Calu3 (cell line): ENCODE data around the gene DPAGT1. TPM values are rescaled to one million over a fixed set of nuclear protein-coding genes. Genes with fewer than 3 reads are reported as not detected.
"Not testable (repeated sequence)": the region's sequence is repeated elsewhere in the genome, so short reads cannot be mapped to it uniquely, and the experiment has no call there.

Source experiments
- BruUV-seq: library from RNA; stranded (reverse); fragments of 400-500 nt; replicated peaks from 2 replicates; lab custom pipeline; 2021; lab: Mats Ljungman, UMichigan
- CTCF ChIA-PET: fragments of 300-600 bp; sonication (Branson Sonifier 250); formaldehyde crosslinking; loops from one replicate; lab custom pipeline; 2022; ENCODE audit warnings: antibody characterized with exemption; lab: Charles Lee
- DNase-seq: peaks from one replicate; pipeline ENCODE4 v3.0.0; 2022
- H3K27ac Mint-ChIP-seq: one replicate; pipeline ENCODE4 v1.8.0; 2022; ENCODE audit warnings: mixed read lengths; ENCODE audit not compliant: unreplicated experiment
- H3K27me3 Mint-ChIP-seq: one replicate; pipeline ENCODE4 v1.8.0; 2022; ENCODE audit warnings: mixed read lengths; ENCODE audit not compliant: unreplicated experiment
- H3K36me3 Mint-ChIP-seq: one replicate; pipeline ENCODE4 v1.8.0; 2022; ENCODE audit warnings: mild to moderate bottlenecking, moderate library complexity, mixed read lengths; ENCODE audit not compliant: insufficient read depth, unreplicated experiment
- H3K4me1 Mint-ChIP-seq: one replicate; pipeline ENCODE4 v1.8.0; 2022; ENCODE audit warnings: mild to moderate bottlenecking, low read depth, mixed read lengths; ENCODE audit not compliant: unreplicated experiment
- H3K4me3 Mint-ChIP-seq: one replicate; pipeline ENCODE4 v1.8.0; 2022; ENCODE audit warnings: mild to moderate bottlenecking, low read depth, moderate library complexity, mixed read lengths; ENCODE audit not compliant: unreplicated experiment
- H3K9me3 Mint-ChIP-seq: one replicate; pipeline ENCODE4 v1.8.0; 2022; ENCODE audit warnings: low read depth, mixed read lengths; ENCODE audit not compliant: unreplicated experiment
- intact Hi-C: fragments of 100-400 bp; cut with micrococcal nuclease; formaldehyde crosslinking; loops from one replicate; pipeline ENCODE4 v1.10.0; 2022; ENCODE audit not compliant: unreplicated experiment
- total RNA-seq: library from RNA; stranded (reverse); gene quantifications from 2 replicates; pipeline ENCODE4 v1.2.3, GENCODE V29; 2022
- TF ChIP-seq, protein P1 (sequence below): fragments of 200-600 bp; IDR thresholded peaks from one replicate; pipeline ENCODE4 v1.8.0; 2022; ENCODE audit warnings: antibody characterized with exemption; ENCODE audit not compliant: unreplicated experiment

DPAGT1 gene
- total RNA-seq, 1 experiment from 2014 or later: 47.6 TPM

DNA sequence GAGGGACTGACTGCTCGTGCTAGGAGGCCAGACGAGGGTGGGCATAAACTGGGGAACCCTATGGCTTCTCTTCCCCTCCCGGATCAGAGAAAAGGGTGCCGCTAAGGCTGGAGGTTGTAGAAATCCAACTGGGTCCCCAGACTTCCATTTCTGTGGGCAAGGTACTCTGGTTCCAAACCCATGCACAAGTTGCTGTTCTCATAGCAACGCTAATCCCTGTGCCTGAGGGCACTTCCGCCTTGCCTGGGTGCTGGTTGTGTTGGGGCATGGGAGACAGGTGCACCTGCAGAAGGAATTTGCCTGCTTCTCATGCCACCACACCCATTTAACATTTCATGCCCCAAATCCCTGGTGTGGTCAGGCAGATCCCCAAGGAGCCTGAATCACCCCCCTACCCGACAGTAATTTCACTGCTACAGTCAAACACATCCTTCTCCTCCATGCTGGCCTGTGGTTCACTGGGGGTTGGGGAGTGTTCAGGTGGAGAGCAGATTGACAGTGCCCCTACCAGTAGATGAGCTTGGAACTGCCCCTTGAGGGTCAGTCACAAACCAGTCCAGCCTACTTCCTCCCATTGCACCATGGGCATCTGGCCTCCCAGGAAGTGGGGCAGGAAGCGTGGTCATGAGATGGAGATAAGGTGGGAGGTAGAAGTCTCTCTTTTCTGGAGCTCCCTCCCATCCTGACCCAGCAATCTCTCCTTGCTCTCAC, 6.6 kb upstream of the DPAGT1 start:
- no peaks in the 10 kb centered on the region for H3K9me3 Mint-ChIP-seq
- no TSS peak for BruUV-seq
- H3K4me3 Mint-ChIP-seq: peak overlapping the region; percentile 74
- peak; percentile 52 for DNase-seq
- peak overlapping the region; percentile 39 for H3K27ac Mint-ChIP-seq
- H3K36me3 Mint-ChIP-seq: peaks cover 38% of the 10 kb centered on the region
- H3K27me3 Mint-ChIP-seq: no peaks in the 10 kb centered on the region
- CTCF ChIA-PET: interaction anchor here (0.9 kb wide), 1 partner anchor 41 kb away, joined by 3 read pairs; the partner anchor contains the start of gene VPS11
- TF ChIP-seq, protein P1, sequence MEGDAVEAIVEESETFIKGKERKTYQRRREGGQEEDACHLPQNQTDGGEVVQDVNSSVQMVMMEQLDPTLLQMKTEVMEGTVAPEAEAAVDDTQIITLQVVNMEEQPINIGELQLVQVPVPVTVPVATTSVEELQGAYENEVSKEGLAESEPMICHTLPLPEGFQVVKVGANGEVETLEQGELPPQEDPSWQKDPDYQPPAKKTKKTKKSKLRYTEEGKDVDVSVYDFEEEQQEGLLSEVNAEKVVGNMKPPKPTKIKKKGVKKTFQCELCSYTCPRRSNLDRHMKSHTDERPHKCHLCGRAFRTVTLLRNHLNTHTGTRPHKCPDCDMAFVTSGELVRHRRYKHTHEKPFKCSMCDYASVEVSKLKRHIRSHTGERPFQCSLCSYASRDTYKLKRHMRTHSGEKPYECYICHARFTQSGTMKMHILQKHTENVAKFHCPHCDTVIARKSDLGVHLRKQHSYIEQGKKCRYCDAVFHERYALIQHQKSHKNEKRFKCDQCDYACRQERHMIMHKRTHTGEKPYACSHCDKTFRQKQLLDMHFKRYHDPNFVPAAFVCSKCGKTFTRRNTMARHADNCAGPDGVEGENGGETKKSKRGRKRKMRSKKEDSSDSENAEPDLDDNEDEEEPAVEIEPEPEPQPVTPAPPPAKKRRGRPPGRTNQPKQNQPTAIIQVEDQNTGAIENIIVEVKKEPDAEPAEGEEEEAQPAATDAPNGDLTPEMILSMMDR: no peak
- intact Hi-C loops: no loop called here
- H3K4me1 Mint-ChIP-seq: peaks cover 13% of the 10 kb centered on the region

DNA sequence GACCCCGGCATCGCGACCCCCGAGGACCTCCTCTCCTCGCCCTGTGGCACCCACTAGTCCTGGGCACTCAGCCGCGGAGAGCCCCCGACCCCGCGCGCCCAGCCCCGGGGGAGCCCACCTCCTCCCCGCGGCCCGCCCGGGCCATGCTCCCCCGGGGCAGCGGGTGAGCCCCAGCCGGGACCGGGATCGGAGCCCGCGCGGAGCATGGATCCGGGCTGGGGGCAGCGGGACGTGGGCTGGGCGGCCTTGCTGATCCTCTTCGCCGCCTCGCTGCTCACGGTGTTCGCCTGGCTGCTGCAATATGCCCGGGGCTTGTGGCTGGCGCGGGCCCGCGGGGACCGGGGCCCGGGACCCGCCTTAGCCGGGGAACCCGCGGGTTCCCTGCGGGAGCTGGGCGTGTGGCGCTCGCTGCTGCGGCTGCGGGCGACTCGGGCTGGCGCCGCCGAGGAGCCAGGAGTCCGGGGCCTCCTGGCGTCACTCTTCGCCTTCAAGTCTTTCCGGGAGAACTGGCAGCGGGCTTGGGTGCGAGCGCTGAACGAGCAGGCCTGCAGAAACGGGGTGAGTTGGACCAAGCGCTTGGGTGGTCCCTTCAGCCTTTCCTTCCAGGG, 6.0 kb upstream of the DPAGT1 start:
- H3K36me3 Mint-ChIP-seq: peaks cover 32% of the 10 kb centered on the region
- no peaks in the 10 kb centered on the region for H3K27me3 Mint-ChIP-seq
- DNase-seq: no peak
- no peaks in the 10 kb centered on the region for H3K9me3 Mint-ChIP-seq
- TF ChIP-seq, protein P1: no peak
- H3K4me1 Mint-ChIP-seq: peaks cover 13% of the 10 kb centered on the region
- no peak overlapping the region for H3K27ac Mint-ChIP-seq
- peak overlapping the region; percentile 74 for H3K4me3 Mint-ChIP-seq
- BruUV-seq: no TSS peak
- intact Hi-C loops: no loop called here
- CTCF ChIA-PET: interaction anchor here (0.9 kb wide), 2 partner anchors 40 to 84 kb away, joined by 3 read pairs; partner anchors contain the start of gene VPS11

DNA sequence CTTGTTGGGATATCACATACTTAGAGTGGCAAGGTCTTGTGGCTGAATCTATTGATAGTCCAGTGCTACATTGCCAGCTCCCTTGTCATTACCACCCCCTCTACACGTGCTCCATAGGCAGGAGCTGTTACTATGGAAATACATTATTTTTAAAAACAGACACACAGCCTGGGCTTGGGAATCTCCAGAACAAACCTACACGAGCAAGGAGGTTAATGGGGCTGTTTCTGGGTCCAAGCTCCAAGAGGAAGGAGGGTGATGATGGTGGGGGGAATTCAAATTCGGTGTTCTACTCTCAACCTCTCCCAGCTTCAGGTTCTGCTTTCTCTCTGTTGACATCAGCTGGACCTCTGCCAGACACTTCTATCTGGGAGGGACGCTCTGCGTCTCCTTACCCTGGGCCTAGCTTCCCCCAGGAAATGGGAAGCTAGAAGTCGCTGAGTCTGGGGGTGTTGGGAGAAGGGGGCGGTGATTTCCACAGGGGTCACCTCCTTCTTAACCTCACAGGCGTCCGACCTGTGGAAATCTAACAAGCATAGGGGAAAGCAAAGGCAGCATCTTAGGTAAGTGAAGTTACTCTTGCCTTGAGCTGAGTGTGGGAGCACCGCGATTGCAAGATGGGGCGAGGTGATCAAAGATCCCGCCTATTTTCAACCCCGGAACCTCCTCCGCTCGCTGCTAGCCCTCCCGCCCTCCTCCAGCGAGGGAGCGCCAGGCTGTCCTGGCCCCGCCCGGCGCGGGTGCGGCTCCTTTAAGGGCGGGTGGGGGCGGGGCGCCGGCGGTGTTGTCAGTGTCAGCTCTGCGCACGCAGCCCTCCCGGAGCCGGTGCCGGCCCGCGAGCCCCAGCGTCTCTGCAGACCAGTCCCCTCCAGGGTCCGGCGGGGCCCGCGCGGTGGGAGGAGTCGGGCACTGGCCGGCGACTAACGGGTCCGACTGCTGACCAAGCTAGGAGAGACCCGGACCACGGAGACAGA, 5.2 kb upstream of the DPAGT1 start, which contains the start of gene C2CD2L:
TSS of gene C2CD2L (plus strand) at position 781 of the 974 bp plus-strand sequence. CDS start 398 bp downstream, outside the sequence.
- Mint-ChIP-seq H3K9me3 (no peaks in the 10 kb centered on the region), H3K4me1 (peaks cover 13% of the 10 kb centered on the region), H3K27me3 (no peaks in the 10 kb centered on the region), H3K4me3 (peak within 1 kb of the TSS; percentile 74), H3K27ac (peak within 1 kb of the TSS; percentile 83), H3K36me3 (peaks cover 39% of the 10 kb centered on the region)
- CTCF ChIA-PET: interaction anchor here (0.9 kb wide), 1 partner anchor 85 kb away, joined by 3 read pairs; no protein-coding TSS in a partner anchor
- intact Hi-C loops: no loop called here
- TF ChIP-seq, protein P1: no peak
- BruUV-seq: no TSS peak
- DNase-seq: peak; percentile 77

DNA sequence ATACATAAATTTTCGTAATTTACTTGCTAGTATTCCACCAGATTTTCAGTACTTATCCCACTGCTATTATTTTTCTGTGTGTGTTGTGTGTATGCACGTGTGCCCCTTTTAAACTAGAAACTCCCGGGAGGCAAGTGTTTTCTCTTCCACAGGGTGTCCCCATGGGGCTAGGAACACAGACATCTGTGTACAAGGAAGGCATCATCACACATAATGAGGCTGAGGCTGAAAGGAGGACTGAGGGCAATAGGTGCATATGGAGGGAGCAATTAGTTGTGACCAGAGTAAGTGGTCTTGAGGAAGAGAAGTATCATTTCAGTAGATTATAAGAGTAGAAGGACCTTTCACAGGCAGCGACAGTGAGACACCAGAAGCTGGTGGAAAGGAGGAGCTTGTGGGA, 2.1 kb upstream of the DPAGT1 start:
- no TSS peak for BruUV-seq
- no peak overlapping the region for H3K4me3 Mint-ChIP-seq
- TF ChIP-seq, protein P1: no peak
- H3K27ac Mint-ChIP-seq: no peak overlapping the region
- CTCF ChIA-PET: no interaction called here
- H3K36me3 Mint-ChIP-seq: peaks cover 57% of the 10 kb centered on the region
- intact Hi-C loops: loop anchor here (5.0 kb wide), 1 partner anchor 94 kb away; no protein-coding TSS in a partner anchor
- no peaks in the 10 kb centered on the region for H3K9me3 Mint-ChIP-seq
- no peaks in the 10 kb centered on the region for H3K27me3 Mint-ChIP-seq
- peaks cover 14% of the 10 kb centered on the region for H3K4me1 Mint-ChIP-seq
- no peak for DNase-seq

DNA sequence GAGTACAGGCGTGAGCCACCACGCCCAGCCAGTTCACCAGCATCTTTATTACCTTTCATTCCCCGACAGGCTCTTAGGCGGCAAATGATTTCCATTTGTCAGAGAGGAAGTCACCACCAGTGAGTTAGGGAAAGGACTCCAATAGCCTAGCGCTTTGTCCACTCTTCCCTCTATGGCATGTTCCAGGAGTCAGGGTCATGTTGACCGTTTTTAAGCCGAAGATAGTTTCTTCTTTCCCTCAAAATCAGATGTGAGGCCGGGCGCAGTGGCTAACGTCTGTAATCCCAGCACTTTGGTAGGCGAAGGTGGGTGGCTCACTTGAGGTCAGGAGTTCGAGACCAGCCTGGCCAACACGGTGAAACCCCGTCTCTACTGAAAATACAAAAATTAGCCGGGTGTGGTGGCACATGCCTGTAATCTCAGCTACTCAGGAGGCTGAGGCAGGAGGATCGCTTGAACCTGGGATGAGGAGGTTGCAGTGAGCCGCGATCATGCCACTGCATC, 1.6 kb upstream of the DPAGT1 start:
- H3K4me1 Mint-ChIP-seq, H3K27me3 Mint-ChIP-seq, BruUV-seq, DNase-seq, H3K27ac Mint-ChIP-seq, H3K9me3 Mint-ChIP-seq: not testable (repeated sequence)
- Mint-ChIP-seq H3K4me3 (peak overlapping the region; percentile 88), H3K36me3 (peaks cover 51% of the 10 kb centered on the region)
- CTCF ChIA-PET: interaction anchor here (1.2 to 1.7 kb wide), 3 partner anchors 18 to 102 kb away, joined by 4 to 7 read pairs (median 7); partner anchors contain the start of genes CBL and HINFP
- intact Hi-C loops: loop anchor here (5.0 kb wide), 1 partner anchor 94 kb away; no protein-coding TSS in a partner anchor
